Measurements from ENCODE around the gene ASTN2.

The ASTN2 gene

DNA sequence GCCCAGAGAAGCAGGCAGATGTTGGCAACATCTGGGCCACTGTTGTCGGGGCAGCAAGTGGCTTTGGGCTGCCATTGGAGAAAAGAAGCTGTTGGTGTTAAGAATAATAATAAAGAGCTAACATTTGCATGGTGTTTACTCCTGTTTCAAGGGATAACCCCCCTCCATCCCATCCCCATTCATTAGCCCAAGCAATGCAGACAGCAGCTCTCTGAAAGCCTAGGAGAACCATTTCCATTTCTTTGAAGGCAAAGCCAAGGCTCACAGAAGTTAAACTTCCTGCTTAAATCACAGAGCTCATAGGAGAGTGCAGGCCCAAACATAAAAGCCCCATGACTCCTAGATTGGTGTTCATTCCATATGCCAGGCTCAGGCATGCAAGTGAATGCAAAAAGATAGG is 175.4 kb downstream of the ASTN2 start:
- H3K27me3 Mint-ChIP-seq, result no peaks in the 10 kb centered on the region
- H3K9me3 Mint-ChIP-seq, result peaks cover 16% of the 10 kb centered on the region
- H3K4me3 Mint-ChIP-seq, result no peak overlapping the region
- no peak for ATAC-seq (replicated peaks; ENCODE audit: extremely low read depth, poor library complexity, severe bottlenecking)
- DNase-seq (ENCODE audit: low spot score in 2 of 2), result no peak
- H3K4me1 Mint-ChIP-seq, result no peaks in the 10 kb centered on the region
- no peak overlapping the region for H3K27ac Mint-ChIP-seq (ENCODE audit: low read depth)
- H3K36me3 Mint-ChIP-seq (ENCODE audit: insufficient read depth), result no peaks in the 10 kb centered on the region

DNA sequence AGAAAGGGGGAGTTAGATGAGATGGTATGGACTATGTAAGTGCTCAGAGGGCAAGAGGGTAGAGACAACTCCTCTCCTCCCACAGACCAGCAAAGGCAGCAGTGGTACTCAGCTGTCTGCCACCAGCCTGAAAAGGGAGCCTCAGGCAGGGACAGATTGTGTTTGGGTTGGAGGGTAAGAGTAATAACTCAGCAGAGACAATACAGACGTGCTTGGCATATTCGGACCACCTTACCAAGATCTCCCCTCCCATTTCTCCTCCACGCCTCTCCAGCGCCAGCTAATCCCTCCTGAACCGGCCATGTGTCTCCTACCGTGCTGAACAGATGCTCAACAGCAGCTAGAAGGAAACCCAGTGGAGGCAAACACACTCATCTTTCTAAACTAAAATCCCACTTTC is 180.8 kb downstream of the ASTN2 start:
- H3K27me3 Mint-ChIP-seq, result no peaks in the 10 kb centered on the region
- DNase-seq (ENCODE audit: low spot score in 2 of 2), result no peak
- peaks cover 11% of the 10 kb centered on the region for H3K9me3 Mint-ChIP-seq
- H3K4me3 Mint-ChIP-seq, result no peak overlapping the region
- no peak overlapping the region for H3K27ac Mint-ChIP-seq (ENCODE audit: low read depth)
- no peak for ATAC-seq (replicated peaks; ENCODE audit: extremely low read depth, poor library complexity, severe bottlenecking)
- H3K36me3 Mint-ChIP-seq (ENCODE audit: insufficient read depth), result no peaks in the 10 kb centered on the region
- H3K4me1 Mint-ChIP-seq, result no peaks in the 10 kb centered on the region

DNA sequence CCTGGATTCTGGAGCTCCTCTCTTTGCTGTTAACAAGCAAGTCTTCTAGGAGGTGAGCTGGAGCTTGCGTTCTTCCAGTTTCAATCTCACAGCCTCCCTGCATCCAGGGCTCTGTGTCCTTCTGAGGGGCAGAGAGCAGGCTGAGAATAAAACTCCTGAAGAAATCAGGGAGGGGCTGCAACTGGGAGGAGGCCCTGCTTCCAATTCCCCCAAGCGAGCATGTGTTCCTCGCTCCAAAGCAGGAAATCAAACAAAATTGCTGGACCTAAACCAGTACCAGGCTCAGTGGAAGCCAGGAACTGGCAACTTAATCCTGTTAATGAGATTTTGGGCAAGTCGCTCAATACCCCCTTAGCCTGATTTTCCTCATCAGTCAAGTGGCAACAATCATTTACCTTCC is 181.8 kb downstream of the ASTN2 start:
- no peaks in the 10 kb centered on the region for H3K36me3 Mint-ChIP-seq (ENCODE audit: insufficient read depth)
- H3K4me3 Mint-ChIP-seq, result no peak overlapping the region
- no peak overlapping the region for H3K27ac Mint-ChIP-seq (ENCODE audit: low read depth)
- DNase-seq (ENCODE audit: low spot score in 2 of 2), result no peak
- peaks cover 11% of the 10 kb centered on the region for H3K9me3 Mint-ChIP-seq
- no peaks in the 10 kb centered on the region for H3K4me1 Mint-ChIP-seq
- H3K27me3 Mint-ChIP-seq, result no peaks in the 10 kb centered on the region
- ATAC-seq (replicated peaks; ENCODE audit: extremely low read depth, poor library complexity, severe bottlenecking), result no peak

DNA sequence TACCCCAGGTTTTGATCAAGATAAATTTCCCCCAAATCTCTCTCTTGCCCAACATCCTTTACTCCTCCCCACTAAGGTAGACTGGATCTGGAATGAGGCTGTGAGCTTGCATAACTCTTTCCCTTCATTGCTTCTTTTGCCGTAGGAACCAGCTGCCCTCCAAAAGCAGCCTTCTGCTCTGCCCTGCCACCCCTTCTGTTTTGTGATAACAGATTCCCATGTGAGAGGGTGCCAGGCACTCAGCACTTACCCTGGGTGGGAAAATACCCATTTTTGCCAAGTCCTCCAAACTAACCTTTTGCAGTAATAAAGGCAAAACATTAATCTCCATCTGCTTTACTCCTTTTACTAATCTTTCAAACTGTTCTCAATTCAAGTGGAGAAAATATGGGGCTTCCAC is 182.6 kb downstream of the ASTN2 start:
- Mint-ChIP-seq H3K9me3 (peaks cover 11% of the 10 kb centered on the region), H3K4me1 (no peaks in the 10 kb centered on the region), H3K4me3 (no peak overlapping the region), H3K36me3 (ENCODE audit: insufficient read depth) (no peaks in the 10 kb centered on the region), H3K27me3 (no peaks in the 10 kb centered on the region), H3K27ac (ENCODE audit: low read depth) (no peak overlapping the region)
- DNase-seq (ENCODE audit: low spot score in 2 of 2) (no peak), ATAC-seq (replicated peaks; ENCODE audit: extremely low read depth, poor library complexity, severe bottlenecking) (no peak)

DNA sequence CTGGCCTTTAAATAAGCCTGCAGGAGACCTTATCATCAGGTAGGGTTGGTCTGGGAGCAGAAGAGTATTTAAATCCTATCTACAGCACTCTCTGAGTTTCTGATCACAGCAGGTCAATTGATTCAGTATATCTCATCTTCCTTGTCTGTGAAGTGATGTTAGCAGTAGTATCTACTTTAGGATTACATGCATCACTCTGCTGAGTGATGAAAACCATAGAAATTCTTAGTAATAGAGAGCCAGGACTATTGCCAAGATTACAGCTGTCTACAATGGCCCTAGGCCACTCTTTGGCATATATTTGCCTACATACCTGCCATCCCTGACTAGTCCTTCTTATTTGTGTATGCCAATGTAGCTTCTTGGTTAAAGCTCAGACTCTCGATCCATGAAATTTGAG is 183.8 kb downstream of the ASTN2 start:
- peaks cover 11% of the 10 kb centered on the region for H3K9me3 Mint-ChIP-seq
- H3K27ac Mint-ChIP-seq (ENCODE audit: low read depth), result no peak overlapping the region
- no peak overlapping the region for H3K4me3 Mint-ChIP-seq
- H3K4me1 Mint-ChIP-seq, result no peaks in the 10 kb centered on the region
- no peaks in the 10 kb centered on the region for H3K27me3 Mint-ChIP-seq
- DNase-seq (ENCODE audit: low spot score in 2 of 2), result no peak
- ATAC-seq (replicated peaks; ENCODE audit: extremely low read depth, poor library complexity, severe bottlenecking), result no peak
- no peaks in the 10 kb centered on the region for H3K36me3 Mint-ChIP-seq (ENCODE audit: insufficient read depth)

DNA sequence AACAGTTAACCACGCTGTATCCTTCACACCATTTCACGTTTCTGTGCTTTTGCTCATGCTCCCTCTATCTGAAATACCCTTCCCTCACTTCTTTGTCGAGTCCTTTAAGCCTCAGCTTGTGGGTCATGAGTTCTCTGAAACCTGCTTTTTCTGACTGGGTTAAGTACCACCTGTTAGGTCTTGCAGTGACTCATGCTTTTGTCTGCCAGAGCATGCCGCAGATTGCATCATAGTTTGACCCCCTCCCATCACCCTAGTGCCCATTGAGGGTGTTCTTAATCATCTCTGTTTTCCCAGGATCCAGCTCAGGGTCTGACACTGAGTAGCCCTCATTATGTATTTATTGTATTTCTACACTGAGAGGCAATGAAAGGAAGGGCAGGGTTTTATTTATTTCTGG is 190.2 kb downstream of the ASTN2 start:
- Mint-ChIP-seq H3K9me3 (peaks cover 8% of the 10 kb centered on the region), H3K27ac (ENCODE audit: low read depth) (no peak overlapping the region), H3K4me3 (no peak overlapping the region), H3K27me3 (no peaks in the 10 kb centered on the region), H3K4me1 (no peaks in the 10 kb centered on the region), H3K36me3 (ENCODE audit: insufficient read depth) (no peaks in the 10 kb centered on the region)
- no peak for ATAC-seq (replicated peaks; ENCODE audit: extremely low read depth, poor library complexity, severe bottlenecking)
- no peak for DNase-seq (ENCODE audit: low spot score in 2 of 2)

DNA sequence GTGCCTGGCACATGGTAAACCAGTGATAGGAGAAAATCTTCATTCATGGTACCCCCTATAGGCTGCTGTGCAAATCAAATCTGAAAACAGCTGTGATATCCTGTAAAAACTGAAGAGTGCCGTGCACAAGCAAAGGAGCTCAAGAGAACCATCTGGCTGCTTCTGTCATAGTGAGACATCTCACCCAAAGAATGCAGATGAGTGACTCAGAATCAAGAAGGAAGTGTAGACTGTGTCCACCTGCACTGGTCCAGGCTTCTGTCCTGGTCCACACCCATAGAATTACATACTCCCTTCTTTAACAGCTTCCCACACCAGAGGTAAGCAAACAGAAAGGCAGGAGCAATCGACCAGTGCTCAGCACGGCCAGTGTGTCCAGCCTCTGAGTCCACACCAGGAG is 195.9 kb downstream of the ASTN2 start:
- no peak for DNase-seq (ENCODE audit: low spot score in 2 of 2)
- no peak overlapping the region for H3K4me3 Mint-ChIP-seq
- no peak overlapping the region for H3K27ac Mint-ChIP-seq (ENCODE audit: low read depth)
- H3K27me3 Mint-ChIP-seq, result no peaks in the 10 kb centered on the region
- H3K9me3 Mint-ChIP-seq, result peaks cover 14% of the 10 kb centered on the region
- ATAC-seq (replicated peaks; ENCODE audit: extremely low read depth, poor library complexity, severe bottlenecking), result no peak
- no peaks in the 10 kb centered on the region for H3K36me3 Mint-ChIP-seq (ENCODE audit: insufficient read depth)
- no peaks in the 10 kb centered on the region for H3K4me1 Mint-ChIP-seq

DNA sequence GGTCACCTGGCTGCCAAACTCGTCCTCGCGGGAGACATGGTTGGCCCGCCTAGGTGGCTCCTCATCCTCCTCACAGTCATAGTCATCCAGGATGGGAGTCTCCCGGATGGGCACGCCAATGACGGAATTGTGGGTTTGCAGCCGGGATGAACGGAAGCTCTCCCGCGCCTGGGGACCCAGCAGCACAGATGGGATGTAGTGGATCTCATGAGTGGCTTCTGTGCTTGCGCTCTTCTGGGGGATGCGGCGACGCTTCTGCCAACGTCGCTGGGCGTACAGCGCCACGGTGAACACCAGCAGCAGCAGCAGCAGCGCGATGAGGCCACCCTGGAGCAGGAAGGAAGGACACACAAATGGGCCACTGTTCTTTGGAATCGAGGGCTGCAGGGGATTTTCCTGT is 200.4 kb downstream of the ASTN2 start:
- Mint-ChIP-seq H3K36me3 (ENCODE audit: insufficient read depth) (no peaks in the 10 kb centered on the region), H3K27ac (ENCODE audit: low read depth) (peak overlapping the region; percentile 63), H3K9me3 (peaks cover 20% of the 10 kb centered on the region), H3K27me3 (no peaks in the 10 kb centered on the region), H3K4me3 (no peak overlapping the region), H3K4me1 (no peaks in the 10 kb centered on the region)
- DNase-seq (ENCODE audit: low spot score in 2 of 2), result no peak
- no peak for ATAC-seq (replicated peaks; ENCODE audit: extremely low read depth, poor library complexity, severe bottlenecking)

DNA sequence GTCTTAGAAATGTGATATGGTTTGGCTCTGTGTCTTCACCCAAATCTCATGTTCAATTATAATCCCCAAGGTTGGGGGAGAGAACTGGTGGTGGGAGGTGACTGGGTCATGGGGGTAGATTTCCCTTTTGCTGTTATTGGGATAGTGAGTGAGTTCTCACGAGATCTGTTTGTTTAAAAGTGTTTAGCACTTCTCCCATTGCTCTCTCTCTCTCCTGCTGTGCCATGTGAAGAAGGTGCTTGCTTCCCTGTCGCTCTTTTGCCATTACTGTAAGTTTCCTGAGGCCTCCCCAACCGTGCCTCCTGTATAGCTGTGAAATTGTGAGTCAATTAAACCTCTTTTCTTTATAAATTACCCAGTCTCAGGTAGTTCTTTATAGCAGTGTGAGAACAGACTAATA is 203.6 kb downstream of the ASTN2 start:
- no peaks in the 10 kb centered on the region for H3K36me3 Mint-ChIP-seq (ENCODE audit: insufficient read depth)
- no peaks in the 10 kb centered on the region for H3K27me3 Mint-ChIP-seq
- H3K27ac Mint-ChIP-seq (ENCODE audit: low read depth), result no peak overlapping the region
- no peak overlapping the region for H3K4me3 Mint-ChIP-seq
- peaks cover 25% of the 10 kb centered on the region for H3K9me3 Mint-ChIP-seq
- H3K4me1 Mint-ChIP-seq, result no peaks in the 10 kb centered on the region
- ATAC-seq (replicated peaks; ENCODE audit: extremely low read depth, poor library complexity, severe bottlenecking), result no peak
- no peak for DNase-seq (ENCODE audit: low spot score in 2 of 2)

DNA sequence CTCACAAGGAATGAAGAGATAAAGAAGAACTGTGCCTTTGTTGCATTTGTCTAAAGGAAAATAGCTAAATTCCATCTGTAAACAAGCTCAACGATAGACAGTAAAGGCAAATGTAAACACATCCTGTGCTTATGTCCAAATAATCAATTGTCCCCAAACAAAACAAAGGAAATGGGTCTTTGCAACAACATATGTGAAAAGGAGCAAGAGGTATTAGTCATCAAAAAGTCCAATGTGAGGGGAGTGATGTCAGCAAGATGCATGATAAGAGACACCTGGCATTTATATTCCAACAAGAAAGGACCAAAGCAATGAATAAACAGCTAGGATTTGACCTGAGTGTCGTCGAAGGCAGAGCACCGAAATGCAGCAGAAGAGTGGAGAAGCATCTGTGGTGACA is 209.1 kb downstream of the ASTN2 start:
- Mint-ChIP-seq H3K27me3 (no peaks in the 10 kb centered on the region), H3K9me3 (peaks cover 31% of the 10 kb centered on the region), H3K4me1 (no peaks in the 10 kb centered on the region), H3K27ac (ENCODE audit: low read depth) (no peak overlapping the region), H3K36me3 (ENCODE audit: insufficient read depth) (no peaks in the 10 kb centered on the region), H3K4me3 (no peak overlapping the region)
- ATAC-seq (replicated peaks; ENCODE audit: extremely low read depth, poor library complexity, severe bottlenecking) (no peak), DNase-seq (ENCODE audit: low spot score in 2 of 2) (no peak)

DNA sequence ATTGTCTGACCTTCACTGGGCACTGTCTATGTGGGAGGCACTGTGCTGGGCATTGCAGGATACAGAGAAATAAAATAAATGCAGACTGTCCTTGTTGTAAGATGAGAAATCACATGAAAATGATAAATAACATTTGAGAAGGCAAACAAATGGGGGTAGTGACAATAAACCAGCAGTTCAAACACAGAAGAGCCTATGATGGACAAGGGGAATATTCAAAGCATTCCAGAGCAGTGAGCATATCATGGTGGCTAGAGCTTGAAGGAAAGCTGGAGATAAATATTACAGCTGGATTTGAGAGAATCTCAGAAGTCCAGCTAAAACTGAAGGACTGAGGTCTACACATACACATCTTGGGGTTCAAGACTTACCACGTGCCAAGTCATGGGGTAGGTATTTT is 209.9 kb downstream of the ASTN2 start:
- ATAC-seq (replicated peaks; ENCODE audit: extremely low read depth, poor library complexity, severe bottlenecking) (no peak), DNase-seq (ENCODE audit: low spot score in 2 of 2) (no peak)
- no peaks in the 10 kb centered on the region for H3K36me3 Mint-ChIP-seq (ENCODE audit: insufficient read depth)
- no peak overlapping the region for H3K27ac Mint-ChIP-seq (ENCODE audit: low read depth)
- no peaks in the 10 kb centered on the region for H3K4me1 Mint-ChIP-seq
- H3K9me3 Mint-ChIP-seq, result peaks cover 28% of the 10 kb centered on the region
- no peak overlapping the region for H3K4me3 Mint-ChIP-seq
- H3K27me3 Mint-ChIP-seq, result no peaks in the 10 kb centered on the region

DNA sequence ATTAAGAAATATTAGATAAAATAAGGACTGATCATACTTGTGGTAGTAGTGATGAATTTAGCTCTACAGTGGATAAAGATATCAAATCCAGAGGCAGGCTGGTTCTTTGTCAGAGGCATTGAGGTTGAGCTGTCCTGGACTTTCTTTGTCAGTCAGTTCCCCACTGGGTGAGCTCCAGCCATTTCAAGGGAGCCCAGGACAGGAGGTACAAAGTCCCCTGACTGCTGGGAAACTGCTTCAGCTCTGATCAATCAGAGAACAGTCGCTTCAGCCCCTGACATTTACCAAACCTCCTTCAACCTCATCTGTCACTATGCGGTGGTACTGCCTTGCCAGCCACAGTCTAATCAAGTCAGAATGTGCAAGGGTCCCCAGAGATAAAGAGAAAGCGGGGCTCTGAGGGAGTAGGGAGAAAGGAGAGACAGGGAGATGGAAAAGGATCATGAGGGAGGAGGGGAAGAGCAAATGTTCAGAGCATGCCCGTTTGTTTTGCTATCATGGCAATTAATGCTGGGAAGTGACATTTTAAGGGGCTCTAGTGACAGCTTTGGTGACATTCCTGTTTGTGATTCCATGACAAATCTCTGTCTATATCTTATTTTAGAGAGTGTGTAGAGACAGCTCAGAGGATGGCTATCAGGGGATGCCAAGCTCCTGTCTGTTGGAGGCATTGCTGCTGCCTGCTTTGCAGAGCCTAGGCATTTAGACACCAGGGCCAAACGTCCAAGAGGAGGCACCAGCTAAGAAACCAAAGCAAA is 223.2 kb downstream of the ASTN2 start:
- DNase-seq (ENCODE audit: low spot score in 2 of 2), result no peak
- Mint-ChIP-seq H3K27me3 (no peaks in the 10 kb centered on the region), H3K4me1 (no peaks in the 10 kb centered on the region), H3K9me3 (peaks cover 22% of the 10 kb centered on the region), H3K27ac (ENCODE audit: low read depth) (no peak overlapping the region), H3K36me3 (ENCODE audit: insufficient read depth) (peaks cover 2% of the 10 kb centered on the region), H3K4me3 (no peak overlapping the region)
- no peak for ATAC-seq (replicated peaks; ENCODE audit: extremely low read depth, poor library complexity, severe bottlenecking)

DNA sequence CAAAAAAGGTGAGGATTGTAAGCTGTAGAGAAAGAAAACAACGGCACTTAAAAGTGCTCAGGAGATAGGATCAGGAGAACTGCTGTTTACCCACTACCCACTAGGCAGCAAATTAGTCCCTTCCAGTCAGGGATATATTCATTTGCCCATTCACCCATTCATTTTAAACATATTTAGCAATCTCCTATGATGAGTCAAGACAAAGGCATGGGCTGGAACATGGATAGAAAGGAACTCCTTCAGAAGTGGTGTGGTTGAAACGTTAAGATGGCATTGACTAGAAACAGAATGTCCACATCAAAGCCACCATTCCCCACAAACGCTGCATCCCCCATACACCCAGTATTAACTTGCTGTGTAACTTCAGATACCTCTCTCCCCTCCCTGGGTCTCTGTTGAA is 225.7 kb downstream of the ASTN2 start:
- H3K4me3 Mint-ChIP-seq, result no peak overlapping the region
- no peak for DNase-seq (ENCODE audit: low spot score in 2 of 2)
- H3K27me3 Mint-ChIP-seq, result no peaks in the 10 kb centered on the region
- H3K27ac Mint-ChIP-seq (ENCODE audit: low read depth), result no peak overlapping the region
- H3K4me1 Mint-ChIP-seq, result no peaks in the 10 kb centered on the region
- no peak for ATAC-seq (replicated peaks; ENCODE audit: extremely low read depth, poor library complexity, severe bottlenecking)
- H3K36me3 Mint-ChIP-seq (ENCODE audit: insufficient read depth), result peaks cover 2% of the 10 kb centered on the region
- peaks cover 17% of the 10 kb centered on the region for H3K9me3 Mint-ChIP-seq

All from central memory CD8-positive, alpha-beta T cell (primary cell).